Smooth muscle cell of the brain vasculature (primary cell): ENCODE results near the gene SYTL2.
"Not testable (repeated sequence)": the region's sequence is repeated elsewhere in the genome, so short reads cannot be mapped to it uniquely, and the experiment has no call there.

Experiments
- DNase-seq: peaks from one replicate; pipeline ENCODE4 v3.0.0-alpha.2; 2012; ENCODE audit warnings: low read depth, low spot score

SYTL2 gene, protein sequence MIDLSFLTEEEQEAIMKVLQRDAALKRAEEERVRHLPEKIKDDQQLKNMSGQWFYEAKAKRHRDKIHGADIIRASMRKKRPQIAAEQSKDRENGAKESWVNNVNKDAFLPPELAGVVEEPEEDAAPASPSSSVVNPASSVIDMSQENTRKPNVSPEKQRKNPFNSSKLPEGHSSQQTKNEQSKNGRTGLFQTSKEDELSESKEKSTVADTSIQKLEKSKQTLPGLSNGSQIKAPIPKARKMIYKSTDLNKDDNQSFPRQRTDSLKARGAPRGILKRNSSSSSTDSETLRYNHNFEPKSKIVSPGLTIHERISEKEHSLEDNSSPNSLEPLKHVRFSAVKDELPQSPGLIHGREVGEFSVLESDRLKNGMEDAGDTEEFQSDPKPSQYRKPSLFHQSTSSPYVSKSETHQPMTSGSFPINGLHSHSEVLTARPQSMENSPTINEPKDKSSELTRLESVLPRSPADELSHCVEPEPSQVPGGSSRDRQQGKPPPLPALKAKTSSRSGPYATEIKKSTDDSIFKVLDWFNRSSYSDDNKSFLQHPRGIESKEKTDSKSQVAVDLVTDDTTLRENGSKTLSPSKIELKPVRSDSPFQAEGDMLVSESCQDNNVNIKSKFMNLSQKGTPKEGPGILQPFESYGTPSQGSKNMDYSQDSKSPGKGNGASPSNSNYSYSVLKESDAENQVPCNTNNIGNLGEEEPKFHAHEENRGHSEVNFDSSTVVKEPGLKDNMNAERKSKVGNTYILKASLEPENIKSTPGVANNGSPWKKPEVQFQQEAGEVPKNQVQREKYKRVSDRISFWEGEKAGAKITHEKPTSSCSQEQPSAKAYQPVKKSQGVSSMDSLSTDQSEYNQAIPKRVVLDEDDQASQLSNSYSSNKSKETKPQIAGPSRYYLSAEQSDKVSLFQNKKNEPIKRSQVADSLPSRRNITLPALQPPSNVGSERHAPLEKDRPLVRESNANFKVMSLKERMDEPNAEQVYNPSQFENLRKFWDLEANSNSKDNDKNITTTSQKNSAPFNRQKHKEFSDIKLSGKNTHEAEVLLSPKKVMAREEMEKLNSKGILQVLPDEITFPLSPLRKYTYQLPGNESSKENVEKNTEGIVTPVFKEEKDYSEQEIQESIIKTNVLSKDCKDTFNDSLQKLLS (N-terminal part only)

DNA sequence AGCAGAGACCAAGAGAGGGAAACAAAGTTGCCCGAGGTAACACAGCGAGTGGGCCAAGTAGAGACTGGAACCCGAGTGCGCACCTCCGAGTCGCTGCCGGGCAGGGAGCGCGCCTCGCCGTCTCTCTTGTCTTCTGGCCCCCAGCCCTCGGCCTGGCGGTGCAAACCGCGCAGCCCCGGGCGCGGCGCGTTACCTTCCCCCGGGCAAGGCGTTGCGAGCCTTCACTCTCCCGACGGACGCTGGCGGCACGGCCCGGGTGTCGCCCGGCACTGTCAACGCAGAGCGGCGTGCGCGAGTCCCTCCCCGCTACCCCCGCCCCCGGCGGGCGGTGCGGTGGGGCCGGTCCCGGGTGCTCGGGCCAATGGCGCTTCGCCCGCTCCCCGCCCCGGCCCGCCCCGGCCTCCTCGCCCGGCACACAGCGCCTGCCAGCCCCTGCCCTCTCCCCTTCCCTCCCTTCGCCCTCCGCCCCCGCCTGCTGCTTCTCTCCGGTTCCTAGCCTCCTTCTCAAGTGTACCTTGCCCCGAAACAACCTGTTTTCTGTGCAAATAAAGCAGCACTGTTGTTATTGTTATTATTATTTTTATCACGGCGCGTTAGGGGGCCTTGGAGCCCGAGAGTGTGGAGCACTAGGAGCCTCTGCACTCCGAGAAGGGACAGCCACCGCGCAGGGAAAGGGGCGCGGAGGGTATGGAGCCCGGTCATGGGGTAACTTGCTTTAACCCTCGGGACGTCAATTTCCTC lies at the start of gene SYTL2:
TSS of gene SYTL2 (minus strand) at position 271 of the 741 bp plus-strand sequence. CDS start 53,416 bp downstream, outside the sequence.
- DNase-seq = no peak

DNA sequence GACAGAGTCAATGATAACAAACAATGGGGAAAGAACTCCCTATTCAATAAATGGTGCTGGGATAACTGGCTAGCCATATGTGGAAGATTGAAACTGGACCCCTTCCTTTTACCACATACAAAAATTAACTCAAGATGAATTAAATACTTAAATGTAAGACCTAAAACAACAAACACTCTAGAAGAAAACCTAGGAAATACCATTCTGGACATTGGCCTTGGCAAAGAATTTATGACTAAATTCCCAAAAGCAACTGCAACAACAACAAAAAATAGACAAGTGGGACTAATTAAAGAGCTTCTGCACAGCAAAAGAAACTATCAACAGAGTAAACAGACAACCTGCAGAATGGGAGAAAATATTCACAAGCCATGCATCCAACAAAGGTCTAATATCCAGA lies 48.6 kb upstream of the SYTL2 start:
- DNase-seq = not testable (repeated sequence)

DNA sequence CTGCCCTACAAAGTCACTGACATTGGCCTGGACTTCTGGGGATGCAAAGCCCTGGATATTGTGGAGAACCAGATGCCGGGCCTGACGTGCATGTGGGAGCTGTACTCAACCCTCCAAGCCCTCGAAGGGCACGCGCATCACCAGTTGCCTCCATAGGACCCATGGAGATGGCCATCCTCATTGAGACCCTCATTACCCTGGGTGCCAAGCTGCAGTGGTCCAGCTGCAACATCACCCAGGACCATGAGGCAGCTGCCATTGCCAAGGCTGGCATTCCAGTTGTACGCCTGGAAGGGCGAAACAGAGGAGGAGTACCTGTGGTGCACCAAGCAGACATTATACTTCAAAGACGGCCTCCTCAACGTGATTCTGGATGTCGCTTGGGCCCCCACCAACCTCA lies 46.2 kb upstream of the SYTL2 start:
- no peak for DNase-seq

DNA sequence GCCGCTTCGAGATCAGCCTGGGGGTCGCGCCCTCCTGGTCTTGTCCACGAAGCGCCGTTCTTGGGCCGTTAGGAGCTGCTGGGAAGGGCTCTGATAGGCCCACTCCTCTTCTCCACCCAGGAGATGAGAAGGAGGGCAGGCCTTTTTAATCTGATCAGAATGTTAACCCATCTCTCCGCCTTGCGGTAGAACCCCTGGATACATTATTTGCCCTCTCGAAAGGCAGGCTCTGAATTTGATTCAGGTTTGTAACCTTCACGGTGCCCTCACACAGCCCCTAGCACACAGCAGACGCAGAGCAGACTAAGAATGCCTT lies 44.4 kb upstream of the SYTL2 start, which contains the start of gene CCDC83:
TSS of gene CCDC83 (plus strand) at position 43 of the 316 bp plus-strand sequence. CDS start 9,741 bp downstream, outside the sequence.
- no peak for DNase-seq

DNA sequence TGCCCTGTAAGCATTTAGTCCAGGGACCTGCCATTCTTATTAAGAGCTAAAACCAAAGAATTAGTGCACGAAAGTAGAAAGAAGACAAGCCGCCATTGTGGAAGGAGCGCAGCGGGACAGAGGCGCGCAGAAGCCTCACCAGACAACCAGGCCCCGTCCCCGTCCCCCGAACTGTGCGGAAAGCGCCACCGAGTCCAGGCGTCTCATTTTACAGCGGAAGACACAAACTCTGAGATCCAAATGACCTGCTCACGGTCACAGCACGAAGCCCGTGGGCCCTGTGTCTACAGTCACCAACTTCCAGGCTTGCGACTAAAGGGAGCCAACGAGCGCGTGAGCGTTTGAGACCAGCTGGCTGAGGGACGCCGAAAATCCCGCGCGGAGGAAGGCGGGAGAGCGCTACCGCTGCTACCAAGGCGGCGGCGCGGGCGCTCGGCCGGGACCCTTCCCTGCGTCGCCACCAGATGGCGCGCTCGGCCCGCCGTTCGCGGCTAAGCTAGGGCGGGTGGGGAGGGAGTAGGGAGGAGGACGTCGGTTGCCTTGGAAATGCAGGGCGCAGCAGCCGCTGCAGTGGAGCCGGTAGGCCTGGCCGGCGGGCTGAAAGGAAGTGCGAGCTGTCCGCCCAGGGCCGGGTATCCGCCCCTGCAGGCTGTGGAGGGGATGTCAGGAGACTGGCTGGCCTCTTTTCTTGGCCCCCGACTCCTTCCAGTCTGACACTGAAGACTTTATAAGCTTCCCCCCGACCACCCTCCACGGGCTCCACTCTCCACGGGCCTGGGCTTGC lies 43.8 kb upstream of the SYTL2 start:
- peak; percentile 81 for DNase-seq

DNA sequence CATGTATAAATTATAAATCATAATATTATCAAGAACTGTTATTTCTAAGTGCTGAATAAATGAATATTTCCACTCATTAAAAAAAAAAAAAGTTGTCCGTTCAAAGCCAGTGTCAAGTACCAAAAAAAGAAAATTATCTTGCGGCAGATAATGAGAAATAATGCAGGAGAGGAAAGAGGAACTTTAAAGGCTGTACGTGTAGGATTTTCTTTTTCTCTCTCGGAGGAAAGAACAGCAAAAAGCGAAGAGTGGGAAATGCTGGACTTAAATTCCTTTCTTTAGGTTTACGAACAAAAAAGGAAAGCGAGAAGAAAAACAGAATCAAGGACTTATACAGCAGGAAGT lies 43.2 kb upstream of the SYTL2 start:
- DNase-seq = no peak

DNA sequence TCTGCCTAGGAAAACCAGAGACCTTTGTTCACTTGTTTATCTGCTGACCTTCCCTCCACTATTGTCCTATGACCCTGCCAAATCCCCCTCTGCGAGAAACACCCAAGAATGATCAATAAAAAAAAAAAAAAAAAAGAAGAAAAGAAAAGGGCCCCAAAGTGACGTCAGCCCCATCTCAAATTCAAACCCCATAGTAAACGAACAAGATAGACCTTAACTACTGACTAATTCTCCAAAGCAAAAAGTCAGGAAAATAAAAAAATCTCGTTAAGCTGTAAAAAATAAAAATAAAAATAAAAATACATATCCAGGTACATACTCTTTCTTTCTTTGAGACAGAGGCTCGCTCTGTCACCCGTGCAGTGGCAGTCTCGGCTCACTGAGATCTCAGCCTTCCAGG lies 42.6 kb upstream of the SYTL2 start:
- DNase-seq = not testable (repeated sequence)

DNA sequence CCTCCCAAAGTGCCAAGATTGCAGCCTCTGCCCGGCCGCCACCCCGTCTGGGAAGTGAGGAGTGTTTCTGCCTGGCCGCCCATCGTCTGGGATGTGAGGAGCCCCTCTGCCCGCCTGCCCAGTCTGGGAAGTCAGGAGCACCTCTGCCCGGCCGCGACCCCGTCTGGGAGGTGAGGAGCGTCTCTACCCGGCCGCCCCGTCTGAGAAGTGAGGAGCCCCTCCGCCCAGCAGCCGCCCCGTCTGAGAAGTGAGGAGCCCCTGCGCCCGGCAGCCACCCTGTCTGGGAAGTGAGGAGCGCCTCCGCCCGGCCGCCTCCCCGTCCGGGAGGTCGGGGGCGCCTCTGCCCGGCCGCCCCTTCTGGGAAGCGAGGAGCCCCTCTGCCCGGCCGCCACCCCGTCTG lies 41.8 kb upstream of the SYTL2 start:
- not testable (repeated sequence) for DNase-seq

DNA sequence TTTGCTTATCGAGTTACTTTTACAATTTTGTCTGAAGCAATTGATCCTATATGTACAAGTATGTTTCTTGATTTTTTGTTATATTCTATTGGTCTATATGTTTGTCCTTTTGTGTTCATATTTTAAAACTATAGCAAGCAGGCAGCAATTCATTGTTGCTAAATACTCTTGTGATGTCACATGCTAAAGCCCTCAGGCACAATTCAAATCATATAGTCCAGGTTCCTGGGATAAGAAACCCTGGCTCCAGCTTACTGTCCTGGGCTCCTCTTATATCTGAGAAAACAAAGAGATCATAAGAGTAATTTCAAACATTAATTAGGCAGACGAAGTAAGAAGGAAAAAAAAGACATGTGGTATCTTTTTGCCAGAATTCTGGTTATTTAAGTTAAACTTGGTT lies 37.6 kb upstream of the SYTL2 start:
- DNase-seq = no peak

DNA sequence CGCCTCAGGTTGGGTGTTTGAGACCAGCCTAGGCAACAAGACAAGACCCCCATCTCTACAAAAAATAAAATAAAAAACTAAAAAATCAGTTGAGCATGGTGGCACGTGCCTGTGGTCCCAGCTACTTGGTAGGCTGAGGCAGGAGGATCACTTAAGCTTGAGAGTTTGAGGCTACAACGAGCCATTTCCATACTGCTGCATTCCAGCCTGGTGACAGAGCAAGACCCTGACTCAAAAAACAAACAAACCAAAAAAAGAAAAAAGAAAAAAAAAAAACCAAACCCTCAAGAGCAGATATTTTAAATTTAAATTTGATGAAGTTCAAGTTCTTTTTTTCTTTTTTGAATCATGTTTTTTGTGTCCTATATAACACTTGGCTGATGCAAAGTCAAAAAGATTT lies 37.1 kb upstream of the SYTL2 start:
- no peak for DNase-seq

DNA sequence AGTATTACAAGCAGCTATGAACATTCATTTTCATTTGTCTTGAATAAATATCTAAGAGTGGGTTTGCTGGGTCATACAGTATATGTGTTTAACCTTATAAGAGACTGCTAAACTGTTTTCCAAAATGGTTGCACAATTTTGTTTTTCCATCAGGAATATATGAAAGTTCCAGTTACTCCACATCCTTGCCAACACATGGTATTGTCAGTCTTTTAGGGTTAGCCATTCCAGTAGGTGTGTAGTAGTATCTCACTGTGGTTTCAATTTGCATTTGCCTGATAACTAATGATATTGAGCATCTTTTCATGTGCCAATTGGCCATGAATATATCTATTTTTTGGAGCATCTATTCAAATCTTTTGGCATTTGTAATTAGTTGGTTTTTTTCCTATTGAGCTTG lies 36.5 kb upstream of the SYTL2 start:
- no peak for DNase-seq

DNA sequence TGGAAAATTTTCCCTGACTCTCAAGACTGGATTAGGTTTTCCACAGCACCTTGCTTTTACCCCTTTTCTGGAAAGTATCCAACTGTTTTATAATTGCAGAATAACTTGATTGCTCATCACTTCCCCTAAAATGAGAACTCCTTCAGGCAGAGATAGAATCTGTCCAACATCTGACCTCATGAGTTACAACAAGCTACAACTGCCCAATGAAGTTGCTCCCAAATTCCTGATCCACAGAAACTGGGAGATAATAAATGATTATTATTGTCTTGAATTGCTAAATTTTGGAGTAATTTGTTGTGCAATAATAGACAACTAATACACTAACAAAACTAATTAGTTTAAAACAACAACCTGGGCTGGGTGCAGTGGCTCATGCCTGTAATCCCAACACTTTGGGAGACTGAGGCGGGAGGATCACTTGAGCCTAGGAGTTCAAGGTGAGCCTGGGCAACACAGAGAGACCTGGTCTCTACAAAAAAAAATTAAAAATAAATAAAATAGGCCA lies 34.2 kb upstream of the SYTL2 start:
- DNase-seq = no peak

DNA sequence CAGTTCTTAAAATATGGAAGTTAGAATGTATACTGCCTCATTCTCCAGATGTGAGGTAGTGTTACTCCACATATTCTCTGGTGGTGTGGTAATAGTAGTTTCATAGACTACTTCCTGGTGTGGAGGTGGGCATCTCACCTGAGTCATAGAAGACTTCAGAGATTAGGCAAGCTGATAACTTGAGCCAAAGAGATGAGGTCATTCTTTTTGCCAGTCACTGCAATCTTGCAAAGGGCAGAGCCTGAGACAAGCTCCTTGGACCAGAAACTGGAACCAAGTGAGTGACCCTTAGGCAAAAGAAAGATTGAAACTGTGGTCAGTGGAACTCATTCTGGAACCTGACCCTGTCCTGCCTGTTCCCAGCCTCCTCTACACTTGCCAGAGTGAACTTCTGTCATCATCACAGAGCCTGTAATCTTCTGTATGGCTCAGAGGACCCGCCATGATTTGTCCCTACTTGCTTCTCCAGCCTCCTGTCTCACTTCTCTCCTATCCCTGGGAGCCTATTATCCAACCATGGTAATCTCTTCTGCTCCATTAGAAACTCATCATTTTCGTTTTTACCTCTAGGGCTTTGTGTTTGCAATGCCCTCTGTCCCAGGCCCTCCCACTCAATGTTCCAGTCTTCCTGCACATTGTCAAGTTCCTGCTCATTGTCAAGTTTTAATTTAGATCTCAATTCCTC lies 33.6 kb upstream of the SYTL2 start:
- no peak for DNase-seq

DNA sequence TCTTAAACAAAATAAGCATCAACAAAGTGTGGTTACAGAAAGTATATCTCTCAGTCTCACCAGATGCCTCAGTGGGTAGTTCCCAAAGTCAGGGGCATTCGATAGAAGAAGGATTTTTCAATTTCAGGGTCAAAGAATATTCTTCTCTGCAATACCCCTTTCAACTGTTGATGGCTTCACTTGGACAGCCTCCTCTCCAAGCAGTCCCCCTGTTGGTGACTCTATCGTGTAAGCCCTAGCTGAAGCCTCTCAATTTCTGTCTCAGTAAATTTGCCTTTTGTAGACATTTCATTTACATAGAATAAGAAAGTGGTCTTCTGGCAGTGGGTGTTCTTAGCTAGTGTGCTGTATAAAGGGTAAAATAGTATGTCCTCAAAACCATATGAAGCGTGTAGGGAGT lies 33.0 kb upstream of the SYTL2 start:
- DNase-seq = no peak

DNA sequence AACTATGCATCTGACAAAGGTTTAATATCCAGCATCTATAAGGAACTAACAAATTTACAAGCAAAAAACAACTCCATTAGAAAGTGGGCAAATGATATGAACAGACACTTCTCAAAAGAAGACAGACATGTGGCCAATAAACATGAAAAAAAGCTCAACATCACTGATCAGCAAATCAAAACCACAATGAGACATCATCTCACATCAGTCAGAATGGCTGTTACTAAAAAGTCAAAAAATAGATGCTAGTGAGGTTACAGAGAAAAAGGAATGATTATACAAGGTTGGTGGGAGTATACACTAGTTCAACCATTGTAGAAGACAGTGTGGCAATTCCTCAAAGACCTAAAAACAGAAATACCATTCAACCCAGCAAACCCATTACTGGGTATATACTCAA lies 30.0 kb upstream of the SYTL2 start:
- DNase-seq = not testable (repeated sequence)

DNA sequence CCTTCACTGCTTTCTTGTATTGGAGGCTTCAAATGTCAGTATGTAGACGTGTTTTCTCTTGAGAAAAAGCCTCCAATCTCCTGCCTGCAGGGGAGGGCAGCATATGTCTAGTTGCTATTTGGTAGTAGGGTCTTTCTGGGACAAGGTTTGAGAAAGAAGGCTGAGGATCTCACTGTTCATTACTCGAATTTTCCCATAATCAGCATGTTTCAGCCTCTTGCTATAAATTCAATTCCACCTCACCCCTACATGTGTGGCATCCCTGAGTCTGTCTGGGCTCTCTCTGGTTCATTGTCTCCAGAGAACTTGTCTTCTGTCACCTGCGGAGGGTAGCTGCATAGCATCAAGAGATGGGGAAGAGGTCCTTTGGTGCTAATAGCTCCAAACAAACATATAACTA lies 24.8 kb upstream of the SYTL2 start:
- DNase-seq = no peak

DNA sequence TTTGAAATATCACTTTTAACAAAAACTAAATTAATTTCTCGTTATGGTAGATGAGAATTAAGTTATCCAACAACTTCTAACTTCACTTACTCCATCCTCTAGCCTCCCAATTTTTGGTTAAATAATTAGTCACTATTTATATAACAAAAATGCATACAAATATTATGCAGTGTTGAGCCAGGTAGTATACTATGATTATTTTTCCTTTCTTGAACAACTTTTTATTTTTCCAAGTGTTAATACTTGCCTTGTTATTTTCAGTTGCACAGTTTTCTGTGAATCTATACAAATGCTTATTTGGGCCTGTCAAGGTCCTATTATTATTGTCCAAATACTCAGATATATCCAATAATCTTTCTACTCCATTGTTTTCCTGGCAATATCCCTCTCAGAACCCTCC lies 24.3 kb upstream of the SYTL2 start:
- DNase-seq = no peak

DNA sequence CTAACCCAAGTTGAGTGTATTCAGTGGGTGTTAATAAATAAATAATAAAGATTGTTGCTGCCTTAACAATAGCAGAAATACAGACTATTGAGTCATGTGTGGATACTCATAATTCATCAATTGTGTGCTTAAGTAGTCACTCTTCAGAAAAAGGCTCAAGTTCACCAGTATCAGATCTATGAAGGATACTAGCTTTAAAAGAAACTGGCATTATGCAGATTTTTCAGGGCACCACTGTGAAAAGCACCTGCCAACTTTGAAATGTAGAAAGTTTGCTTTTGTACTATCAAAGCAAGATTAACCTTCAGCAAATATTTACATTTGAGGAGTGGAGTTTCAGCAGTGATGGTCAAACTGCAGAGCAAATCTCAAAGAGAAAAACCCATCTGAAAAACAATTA lies 20.1 kb upstream of the SYTL2 start:
- DNase-seq = no peak

DNA sequence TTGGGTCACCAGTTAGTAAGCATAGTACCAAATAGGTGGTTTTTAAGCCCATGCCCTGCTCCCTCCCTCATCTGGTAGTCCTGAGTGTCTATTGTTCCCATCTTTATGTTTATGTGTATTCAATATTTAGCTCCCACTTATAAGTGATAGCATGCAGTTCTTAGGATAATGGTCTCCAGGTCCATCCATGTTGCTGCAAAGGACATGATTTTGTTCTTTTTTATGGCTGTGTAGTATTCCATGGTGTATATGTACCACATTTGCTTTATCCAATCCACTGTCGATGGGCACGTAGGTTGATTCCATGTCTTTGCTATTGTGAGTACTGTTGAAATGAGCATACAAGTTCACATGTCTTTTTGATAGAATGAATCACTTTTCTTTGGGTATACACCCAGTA lies 18.2 kb upstream of the SYTL2 start:
- no peak for DNase-seq

DNA sequence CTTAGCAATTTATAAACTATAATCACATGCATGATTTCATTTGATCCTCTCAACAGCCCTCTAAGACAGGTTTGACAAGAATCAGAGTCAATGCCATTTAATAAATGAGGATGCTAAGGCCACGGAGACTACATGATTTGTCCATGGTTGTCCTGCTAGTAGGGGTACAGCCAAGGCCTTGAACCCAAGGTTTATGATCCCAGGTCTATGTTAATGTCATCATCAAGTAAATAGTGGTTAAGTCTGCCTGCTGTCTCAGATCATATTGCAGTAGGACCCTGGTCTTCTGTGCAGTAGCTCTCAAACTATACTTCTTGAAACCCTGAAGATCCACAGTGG lies 17.7 kb upstream of the SYTL2 start:
- no peak for DNase-seq
